Fibroblast of pulmonary artery (primary cell): ENCODE results near the gene S100A13.

Experiments used
- DNase-seq: peaks from one replicate; pipeline ENCODE4 v3.0.0-alpha.2; 2010; ENCODE audit warnings: low read depth
- H3K4me3 ChIP-seq: replicated peaks from 2 replicates; pipeline ENCODE4 v1.5.1; 2011; ENCODE audit warnings: low read depth, mild to moderate bottlenecking, control low read depth, low read length, moderate library complexity
- CTCF ChIP-seq: IDR thresholded peaks from 2 replicates; pipeline ENCODE4 v1.5.1; 2011; ENCODE audit warnings: mild to moderate bottlenecking, control low read depth, low read length, inconsistent platforms; ENCODE audit errors: missing control alignments

S100A13 gene

GRCh38 chr1:153615406-153615805 is 11.9 kb downstream of the S100A13 start:
- H3K4me3 ChIP-seq: no peak overlapping the region
- DNase-seq: no peak
- TF ChIP-seq CTCF: no peak

GRCh38 chr1:153614906-153615305 is 12.4 kb downstream of the S100A13 start:
- no peak for DNase-seq
- no peak overlapping the region for H3K4me3 ChIP-seq
- TF ChIP-seq CTCF: no peak

GRCh38 chr1:153614189-153614900 is 13.0 kb downstream of the S100A13 start:
- DNase-seq: no peak
- TF ChIP-seq CTCF: peak; percentile 14
- H3K4me3 ChIP-seq: no peak overlapping the region

GRCh38 chr1:153613406-153613805 is 13.9 kb downstream of the S100A13 start:
- H3K4me3 ChIP-seq: peak overlapping the region; percentile 90

GRCh38 chr1:153612755-153613331 is 14.5 kb downstream of the S100A13 start, which contains the start of gene S100A16:
TSS of gene S100A16 (minus strand) at chr1:153613137. CDS start at chr1:153608151, 4,986 bp downstream.
- peak within 1 kb of the TSS; percentile 90 for H3K4me3 ChIP-seq
- DNase-seq: peak; percentile 73
- no peak for TF ChIP-seq CTCF

More at GRCh38 chr1:153613406-153613805, 13.9 kb downstream of the S100A13 start:
- no peak for TF ChIP-seq CTCF
- DNase-seq: no peak

- H3K4me3 ChIP-seq: peak overlapping the region; percentile 90
- DNase-seq: no peak
- no peak for TF ChIP-seq CTCF
Observed at GRCh38 chr1:153612111-153612754, 15.1 kb downstream of the S100A13 start.
